Measurements from ENCODE around the gene BTF3.

The BTF3 gene

GRCh38 chr5:73522989-73523388, 24.7 kb downstream of the BTF3 start:
- no peak for DNase-seq (ENCODE audit: low read depth in 2 of 2)

GRCh38 chr5:73523861-73524260, 25.6 kb downstream of the BTF3 start:
- no peak for DNase-seq (ENCODE audit: low read depth in 2 of 2)

DNA sequence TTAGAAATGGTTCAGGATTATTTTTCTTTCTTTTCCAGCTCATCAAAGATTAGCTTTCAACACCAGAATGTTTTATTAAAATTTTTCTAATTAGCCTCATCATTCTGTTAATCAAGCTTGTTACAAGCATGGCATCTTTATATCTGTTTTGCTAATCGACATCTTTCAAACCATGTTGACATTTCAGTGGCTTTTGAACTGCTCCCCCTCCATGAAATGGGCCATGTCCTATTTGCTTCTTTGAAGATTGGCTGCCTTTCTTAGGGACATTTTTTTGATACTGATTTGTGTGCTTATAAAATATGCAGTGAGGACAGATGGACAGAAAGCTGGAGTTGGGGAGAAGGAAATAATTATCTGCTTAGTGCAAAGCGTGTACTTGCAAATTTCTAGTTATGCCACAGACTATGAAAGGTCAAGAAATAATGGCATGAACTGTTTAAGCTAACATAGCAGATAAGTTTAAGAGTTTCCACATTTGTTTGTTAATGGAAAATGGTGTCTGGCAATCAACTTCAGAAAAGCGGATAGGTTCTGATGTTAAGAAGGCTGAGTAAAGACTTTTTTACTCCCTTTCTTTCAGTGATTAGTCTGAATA, 27.5 kb downstream of the BTF3 start:
- no peak for DNase-seq (ENCODE audit: low read depth in 2 of 2)

DNA sequence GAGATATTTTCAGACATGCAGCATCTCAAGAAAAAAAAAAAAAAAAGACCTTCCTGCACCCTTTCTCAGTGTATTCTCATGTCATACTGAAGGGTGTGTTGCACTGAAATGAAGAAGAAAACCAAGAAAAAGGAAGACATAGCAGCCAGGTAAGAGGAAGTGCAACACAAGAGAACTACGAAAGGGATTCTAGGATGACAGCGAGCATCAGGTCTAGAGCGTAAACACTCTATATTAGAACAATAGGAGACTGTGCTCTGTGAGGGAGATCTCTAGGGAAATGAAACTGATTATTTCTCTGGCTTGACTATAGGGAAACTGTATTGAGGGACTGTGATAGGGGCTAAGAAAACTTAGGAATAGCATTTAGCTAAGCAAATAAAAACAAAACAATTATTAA, 30.0 kb downstream of the BTF3 start:
- DNase-seq (ENCODE audit: low read depth in 2 of 2) = no peak

- no peak for DNase-seq (ENCODE audit: low read depth in 2 of 2)
Measured at GRCh38 chr5:73529081-73529480, 30.8 kb downstream of the BTF3 start.

GRCh38 chr5:73531356-73531755, 33.1 kb downstream of the BTF3 start:
- DNase-seq (ENCODE audit: low read depth in 2 of 2) = no peak

DNA sequence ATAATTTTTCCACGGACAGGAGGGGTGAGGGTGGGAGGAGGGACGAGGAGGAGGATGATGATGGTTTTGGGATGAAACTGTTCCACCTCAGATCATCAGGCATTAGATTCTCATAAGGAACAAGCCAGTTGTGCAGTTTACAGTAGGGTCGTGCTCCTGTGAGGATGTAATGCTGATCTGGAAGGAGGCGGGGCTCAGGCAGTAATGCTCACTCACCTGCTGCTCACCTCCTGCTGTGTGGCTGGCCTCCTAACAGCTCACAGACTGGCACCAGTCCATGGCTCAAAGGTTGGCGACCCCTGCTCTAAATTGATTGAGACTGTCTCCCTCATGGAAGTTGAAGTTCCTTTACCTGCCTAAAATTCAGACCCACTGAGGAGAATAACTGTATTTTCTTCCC, 34.0 kb downstream of the BTF3 start:
- DNase-seq (ENCODE audit: low read depth in 2 of 2) = no peak

DNA sequence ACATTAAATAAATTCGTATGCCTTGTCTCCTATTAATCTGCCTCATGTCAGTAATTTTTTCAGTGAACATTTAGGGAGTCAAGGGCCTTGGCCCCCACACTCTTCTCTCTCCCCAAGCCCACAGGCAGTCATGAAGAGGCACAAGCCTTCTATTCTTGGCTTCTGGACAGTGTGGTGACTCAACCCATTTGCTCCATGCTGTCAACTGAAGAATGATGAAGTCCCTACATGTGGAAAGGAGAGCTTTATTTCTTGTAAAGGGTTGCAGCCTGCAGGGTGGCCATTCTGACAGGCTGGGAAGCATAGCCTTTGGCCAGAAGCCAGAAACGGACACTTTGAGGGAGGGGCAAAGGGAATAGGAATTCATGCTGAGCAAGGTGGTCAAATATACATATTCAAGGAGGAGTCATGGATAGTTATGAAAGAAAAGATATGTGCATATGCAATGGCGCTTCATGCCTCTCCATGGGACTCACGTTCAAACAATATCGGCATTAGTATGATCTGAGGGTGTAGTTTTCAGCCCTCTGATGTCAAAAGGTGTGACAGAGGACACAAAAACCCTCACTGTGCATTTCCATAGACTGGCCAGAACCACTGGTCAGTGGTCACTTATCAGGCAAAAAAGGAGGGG, 35.9 kb downstream of the BTF3 start:
- no peak for DNase-seq (ENCODE audit: low read depth in 2 of 2)

DNA sequence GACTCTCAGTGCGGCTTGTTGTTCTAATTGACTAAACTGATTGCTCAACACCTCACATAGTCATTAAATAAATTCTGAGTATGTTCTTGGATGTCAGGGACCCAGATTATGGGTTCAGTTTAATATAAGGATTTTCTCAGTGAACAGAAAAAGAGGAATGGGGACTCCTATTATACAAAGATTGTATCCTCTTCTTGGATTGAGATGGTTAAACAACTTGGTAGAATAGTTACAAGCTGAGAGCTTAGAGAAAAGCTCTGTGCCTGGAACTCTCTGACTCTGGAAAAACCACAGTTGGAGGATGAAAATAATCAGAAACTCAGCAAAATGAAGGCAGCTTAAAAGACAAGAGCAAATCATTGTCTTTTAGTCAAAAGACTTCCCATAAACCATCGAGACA, 36.7 kb downstream of the BTF3 start:
- DNase-seq (ENCODE audit: low read depth in 2 of 2) = no peak

- DNase-seq (ENCODE audit: low read depth in 2 of 2) = no peak
Measured at GRCh38 chr5:73539730-73540129, 41.5 kb downstream of the BTF3 start.

DNA sequence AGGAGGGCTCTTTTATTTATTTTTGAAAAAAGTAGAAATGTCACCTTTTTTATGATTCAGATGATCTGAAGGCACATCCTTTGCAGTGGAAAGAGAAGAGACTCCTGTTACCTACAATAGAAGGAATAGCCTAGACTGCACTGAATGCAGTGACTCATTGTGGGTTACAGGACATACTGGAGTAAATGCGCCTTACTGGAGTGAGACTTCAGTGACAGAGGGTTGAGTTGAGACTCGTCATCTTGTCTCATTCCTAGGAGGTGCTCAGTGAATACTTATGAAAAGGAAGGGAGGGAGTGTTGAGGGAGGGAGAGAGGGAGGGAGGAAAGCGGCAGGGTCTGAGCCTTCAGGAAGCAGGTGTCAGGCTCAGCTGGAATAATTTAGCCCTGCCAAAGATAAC, 42.0 kb downstream of the BTF3 start:
- DNase-seq (ENCODE audit: low read depth in 2 of 2) = no peak

- DNase-seq (ENCODE audit: low read depth in 2 of 2) = no peak
Measured at GRCh38 chr5:73542020-73542419, 43.8 kb downstream of the BTF3 start.

GRCh38 chr5:73544429-73545402, 46.5 kb downstream of the BTF3 start:
- DNase-seq (ENCODE audit: low read depth in 2 of 2) = no peak

GRCh38 chr5:73545403-73545779, 47.1 kb downstream of the BTF3 start:
- no peak for DNase-seq (ENCODE audit: low read depth in 2 of 2)

- no peak for DNase-seq (ENCODE audit: low read depth in 2 of 2)
Measured at GRCh38 chr5:73550016-73550415, 51.8 kb downstream of the BTF3 start.

- no peak for DNase-seq (ENCODE audit: low read depth in 2 of 2)
Measured at GRCh38 chr5:73552642-73553041, 54.4 kb downstream of the BTF3 start.
